ENCODE measurements around the gene PLA2G4B. TPM values are rescaled to one million over a fixed set of nuclear protein-coding genes. Genes with fewer than 3 reads are reported as not detected.
A peak's percentile ranks its signal among the peaks of the same experiment; 100 is the strongest.

PLA2G4B gene
- total and polyA plus RNA-seq, 9 of the 15 experiments (the other 6 are each of a cell fraction or from before 2014, with no cell fraction given) = 0.07 to 6.1 (median 2.8) TPM

GRCh38 chr15:41850482-41851166 lies 12.0 kb downstream of the PLA2G4B start:
- no peak overlapping the region for H3K4me2 ChIP-seq (ENCODE audit: insufficient read depth, low read length)
- BruUV-seq (replicated peaks) = no TSS peak
- H3K9ac ChIP-seq (ENCODE audit: insufficient read depth in 1 of 2, low read depth in 2 of 2, low read length in 2 of 2) = no peak overlapping the region
- in situ Hi-C loops (cut with MboI) = no loop called here
- H4K20me1 ChIP-seq (replicated peaks; ENCODE audit: control insufficient read depth, insufficient read depth, low read length) = peaks cover 9% of the 10 kb centered on the region
- H3K4me1 ChIP-seq (replicated peaks in 1 of 2; ENCODE audit: control insufficient read depth in 2 of 2, insufficient read depth in 2 of 2, low read length in 2 of 2) = peaks cover 0 to 29% of the 10 kb centered on the region in 2 experiments; a peak in 1 of 5 replicates
- ChIA-PET CTCF (ENCODE audit: low intra/inter-chr PET ratio) (no interaction called here), POLR2A (interaction anchor here (1.1 to 2.0 kb wide), 3 partner anchors 12 to 73 kb away, joined by 3 to 9 read pairs (median 3); partner anchors contain the start of gene PLA2G4B)
- H3K9me3 ChIP-seq (replicated peaks; ENCODE audit: control insufficient read depth, insufficient read depth, low read depth, low read length) = no peaks in the 10 kb centered on the region
- ATAC-seq (no peak), FAIRE-seq (no peak), DNase-seq (ENCODE audit: extremely low read depth in 1 of 4, low spot score in 3 of 4) (no peak)
- H3K79me2 ChIP-seq (ENCODE audit: control insufficient read depth, insufficient read depth, low read length) = no peaks in the 10 kb centered on the region
- H3K27ac ChIP-seq (ENCODE audit: extremely low read depth, low read depth, low read length) = no peak overlapping the region
- 12% methylated on average over 15 of the region's 16 CpGs for WGBS (ENCODE audit: insufficient coverage, low coverage, missing lambda C conversion rate)
- TF ChIP-seq CHCHD3 (CRISPR knock-in tag; IDR thresholded peaks at IDR 0.05) (no peak), POLR2G (IDR thresholded peaks at IDR 0.05; ENCODE audit: low read depth, low read length) (peak; percentile 63), TEAD2 (tag; IDR thresholded peaks at IDR 0.05) (no peak), NFYB (IDR thresholded peaks at IDR 0.05; ENCODE audit: extremely low read depth, insufficient read length) (no peak), C11orf30 (IDR thresholded peaks at IDR 0.05; ENCODE audit: low read depth) (no peak), TRIM24 (IDR thresholded peaks at IDR 0.05) (no peak), CEBPB (tag; IDR thresholded peaks at IDR 0.05) (peak; percentile 92), ATF2 (CRISPR knock-in tag; IDR thresholded peaks at IDR 0.05) (0 out of 2 replicates have a peak, but pooled peaks have one; percentile 3), IRF9 (tag; IDR thresholded peaks at IDR 0.05) (peak; percentile 38; the same call in 1 of the 2 replicates), CEBPG (CRISPR knock-in tag; IDR thresholded peaks at IDR 0.05) (peak; percentile 71), CEBPG (tag; conservative IDR thresholded peaks at IDR 0.05 in 1 of 2, IDR thresholded peaks at IDR 0.05 in 1 of 2) (peak; percentile 77)
- H3K4me3 ChIP-seq = no peak overlapping the region
- peaks cover 5% of the 10 kb centered on the region; the same call in 1 of the 3 replicates for H3K36me3 ChIP-seq (ENCODE audit: control insufficient read depth, insufficient read depth, low read length)
- H3K27me3 ChIP-seq (ENCODE audit: control insufficient read depth in 2 of 2, insufficient read depth in 2 of 2, low read length in 2 of 2) = peaks cover 34 to 53% of the 10 kb centered on the region in 2 experiments; a peak in 4 of 5 replicates
- no peak overlapping the region for H2AFZ ChIP-seq (ENCODE audit: low read depth, low read length)
- intact Hi-C loops (cut with micrococcal nuclease) = no loop called here
- H3K9me1 ChIP-seq (ENCODE audit: control insufficient read depth, insufficient read depth, low read length) = no peaks in the 10 kb centered on the region

All from K562 (cell line).